Activated CD4-positive, alpha-beta T cell treated with anti-CD3 and anti-CD28 coated beads for 36 hours (primary cell): ENCODE measurements around the gene SUFU. TPM values are rescaled to one million over a fixed set of nuclear protein-coding genes. Genes with fewer than 3 reads are reported as not detected.

Experiments used
- ATAC-seq: fragments of 200-7000 bp; cut with Tn5 transposase; one replicate; pipeline ENCODE4 v1.10.0; 2021; ENCODE audit warnings: mild to moderate bottlenecking, moderate library complexity
- CTCF ChIA-PET: fragments of 350-600 bp; sonication (Branson Sonifier 250); formaldehyde crosslinking; loops from one replicate; lab custom pipeline; 2021; ENCODE audit warnings: antibody characterized with exemption; lab: Charles Lee
- POLR2A ChIA-PET: fragments of 350-600 bp; sonication (Branson Sonifier 250); formaldehyde crosslinking; loops from one replicate; lab custom pipeline; 2021; ENCODE audit warnings: antibody characterized with exemption, inconsistent platforms; lab: Charles Lee
- DNase-seq: peaks from one replicate; pipeline ENCODE4 v3.0.0-alpha.2; 2020
- H3K27ac Mint-ChIP-seq: one replicate; pipeline ENCODE4 v1.8.0; 2021; ENCODE audit warnings: mixed read lengths
- H3K27me3 Mint-ChIP-seq: one replicate; pipeline ENCODE4 v1.8.0; 2021; ENCODE audit warnings: mixed read lengths
- H3K36me3 Mint-ChIP-seq: one replicate; pipeline ENCODE4 v1.8.0; 2021; ENCODE audit warnings: low read depth, mixed read lengths
- H3K4me1 Mint-ChIP-seq: one replicate; pipeline ENCODE4 v1.8.0; 2021; ENCODE audit warnings: mixed read lengths
- H3K4me3 Mint-ChIP-seq: one replicate; pipeline ENCODE4 v1.8.0; 2021; ENCODE audit warnings: mild to moderate bottlenecking, moderate library complexity, mixed read lengths
- H3K9me3 Mint-ChIP-seq: one replicate; pipeline ENCODE4 v1.8.0; 2021; ENCODE audit warnings: low read depth, mixed read lengths
- intact Hi-C, 2 experiments: fragments of 100-400 bp; cut with DNase I in 1 of 2; cut with micrococcal nuclease in 1 of 2; formaldehyde crosslinking; loops; one replicate each; pipeline versions ENCODE4 v1.14.2 to v1.15.1; 2022 to 2024; cut with DNase I, micrococcal nuclease
- total RNA-seq, 2 experiments: library from RNA; stranded (reverse); gene quantifications; one replicate each; pipeline ENCODE4 v1.2.3, GENCODE V29; 2021

Gene SUFU
- total RNA-seq, 2 experiments from 2014 or later, result 8.4 to 9.5 TPM

GRCh38 chr10:102550636-102551210, 47.0 kb downstream of the SUFU start:
- no peak for ATAC-seq
- POLR2A ChIA-PET, result no interaction called here

GRCh38 chr10:102552533-102552932, 48.8 kb downstream of the SUFU start:
- ATAC-seq (no peak), DNase-seq (no peak)
- H3K4me1 Mint-ChIP-seq, result peaks cover 14% of the 10 kb centered on the region
- intact Hi-C loops, result no loop called here
- ChIA-PET POLR2A (no interaction called here), CTCF (interaction anchor here (0.9 kb wide), 1 partner anchor 35 kb away, joined by 3 read pairs; no protein-coding TSS in a partner anchor)
- no peaks in the 10 kb centered on the region for H3K27me3 Mint-ChIP-seq
- no peak overlapping the region for H3K27ac Mint-ChIP-seq
- H3K9me3 Mint-ChIP-seq, result no peaks in the 10 kb centered on the region
- no peak overlapping the region for H3K4me3 Mint-ChIP-seq
- peaks cover 9% of the 10 kb centered on the region for H3K36me3 Mint-ChIP-seq

More at GRCh38 chr10:102550636-102551210, 47.0 kb downstream of the SUFU start:
- intact Hi-C loops, result no loop called here
- peaks cover 9% of the 10 kb centered on the region for H3K36me3 Mint-ChIP-seq
- no peak overlapping the region for H3K4me3 Mint-ChIP-seq
- no peaks in the 10 kb centered on the region for H3K27me3 Mint-ChIP-seq
- DNase-seq, result no peak
- CTCF ChIA-PET, result interaction anchor here (0.7 kb wide), 1 partner anchor 692 kb away, joined by 3 read pairs; no protein-coding TSS in a partner anchor
- H3K4me1 Mint-ChIP-seq, result peaks cover 5% of the 10 kb centered on the region
- no peak overlapping the region for H3K27ac Mint-ChIP-seq
- no peaks in the 10 kb centered on the region for H3K9me3 Mint-ChIP-seq

DNA sequence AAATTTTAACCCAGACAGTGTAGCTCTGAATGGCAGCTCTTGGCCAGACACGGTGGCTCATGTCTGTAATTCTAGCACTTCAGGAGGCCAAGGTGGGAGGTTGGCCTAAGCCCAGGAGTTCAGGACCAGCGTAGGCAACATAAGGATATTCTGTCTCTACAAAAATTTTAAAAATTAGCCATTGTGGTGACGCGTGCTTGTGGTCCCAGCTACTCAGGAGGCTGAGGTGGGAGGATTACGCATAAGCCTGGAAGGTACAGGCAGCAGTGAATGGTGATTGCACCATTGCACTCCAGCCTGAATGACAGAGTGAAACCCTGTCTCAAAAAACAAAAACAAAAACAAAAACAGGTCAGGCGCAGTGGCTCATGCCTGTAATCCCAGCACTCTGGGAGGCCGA, 50.0 kb downstream of the SUFU start:
- peaks cover 9% of the 10 kb centered on the region for H3K36me3 Mint-ChIP-seq
- ATAC-seq (no peak), DNase-seq (no peak)
- intact Hi-C loops, result no loop called here
- H3K4me1 Mint-ChIP-seq, result peaks cover 14% of the 10 kb centered on the region
- H3K27me3 Mint-ChIP-seq, result no peaks in the 10 kb centered on the region
- POLR2A ChIA-PET, result interaction anchor here (0.7 kb wide), 1 partner anchor 10 kb away, joined by 3 read pairs; no protein-coding TSS in a partner anchor
- CTCF ChIA-PET, result interaction anchor here (0.8 kb wide), 1 partner anchor 10 kb away, joined by 3 read pairs; no protein-coding TSS in a partner anchor
- no peak overlapping the region for H3K4me3 Mint-ChIP-seq
- H3K9me3 Mint-ChIP-seq, result no peaks in the 10 kb centered on the region
- H3K27ac Mint-ChIP-seq, result no peak overlapping the region

DNA sequence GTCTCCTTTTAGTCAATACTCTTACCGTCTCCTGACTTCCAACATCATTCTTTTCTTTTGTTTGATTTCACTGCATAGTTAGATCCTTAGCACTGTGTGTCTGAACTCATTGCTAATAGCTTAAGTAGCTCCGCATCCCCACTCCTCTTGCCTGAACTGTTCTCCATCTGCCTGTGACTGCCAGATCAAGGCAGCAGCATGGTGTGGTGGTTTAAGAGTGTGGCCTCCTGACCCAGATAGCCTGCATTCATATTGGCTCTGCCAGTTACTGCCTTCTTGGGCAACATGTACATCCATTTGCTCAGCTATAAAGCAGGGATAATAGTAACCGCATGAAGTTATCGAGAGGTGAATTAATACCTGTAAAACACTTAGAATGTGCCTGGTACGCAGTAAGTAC, 50.8 kb downstream of the SUFU start:
- no peak for ATAC-seq
- DNase-seq, result no peak
- ChIA-PET POLR2A (interaction anchor here (0.7 kb wide), 1 partner anchor 10 kb away, joined by 3 read pairs; no protein-coding TSS in a partner anchor), CTCF (interaction anchor here (0.8 kb wide), 1 partner anchor 9 kb away, joined by 3 read pairs; no protein-coding TSS in a partner anchor)
- no peak overlapping the region for H3K4me3 Mint-ChIP-seq
- peaks cover 16% of the 10 kb centered on the region for H3K4me1 Mint-ChIP-seq
- no peak overlapping the region for H3K27ac Mint-ChIP-seq
- H3K36me3 Mint-ChIP-seq, result peaks cover 9% of the 10 kb centered on the region
- no peaks in the 10 kb centered on the region for H3K27me3 Mint-ChIP-seq
- no peaks in the 10 kb centered on the region for H3K9me3 Mint-ChIP-seq
- intact Hi-C loops, result no loop called here

DNA sequence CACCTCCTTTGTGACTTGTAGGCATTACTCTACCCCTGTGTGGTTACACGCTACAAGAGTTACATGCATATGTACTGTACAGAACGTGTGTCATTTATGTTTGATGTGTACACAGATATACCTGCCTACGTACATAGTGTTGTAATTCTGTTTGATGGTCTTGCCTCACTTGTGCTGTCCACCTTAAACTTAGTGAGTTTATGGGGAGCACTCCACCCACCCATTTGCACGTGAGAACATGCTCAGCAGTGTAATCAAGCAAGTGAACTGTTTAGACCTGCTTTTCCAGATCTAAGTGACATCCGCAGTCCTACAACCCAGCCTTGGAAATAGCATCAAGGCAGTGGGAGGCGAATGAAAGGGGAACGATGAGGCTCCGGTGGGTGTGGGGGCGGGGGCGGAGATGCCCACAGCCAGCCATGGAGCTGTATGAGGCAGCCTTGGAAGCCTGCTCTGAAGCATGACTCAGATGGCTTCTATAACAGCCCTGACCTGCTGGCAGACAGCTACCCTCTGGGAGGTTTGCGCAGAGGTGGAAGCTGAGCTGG, 52.1 kb downstream of the SUFU start:
- H3K27ac Mint-ChIP-seq, result no peak overlapping the region
- H3K4me1 Mint-ChIP-seq, result peaks cover 16% of the 10 kb centered on the region
- H3K9me3 Mint-ChIP-seq, result no peaks in the 10 kb centered on the region
- peaks cover 5% of the 10 kb centered on the region for H3K36me3 Mint-ChIP-seq
- H3K27me3 Mint-ChIP-seq, result no peaks in the 10 kb centered on the region
- intact Hi-C loops, result no loop called here
- ChIA-PET POLR2A (no interaction called here), CTCF (interaction anchor here (0.7 to 0.8 kb wide), 2 partner anchors 8 to 608 kb away, joined by 3 read pairs; no protein-coding TSS in a partner anchor)
- H3K4me3 Mint-ChIP-seq, result no peak overlapping the region
- ATAC-seq, result no peak
- no peak for DNase-seq

GRCh38 chr10:102557569-102557968, 53.8 kb downstream of the SUFU start:
- Mint-ChIP-seq H3K27me3 (no peaks in the 10 kb centered on the region), H3K9me3 (no peaks in the 10 kb centered on the region), H3K4me3 (no peak overlapping the region), H3K36me3 (no peaks in the 10 kb centered on the region), H3K27ac (no peak overlapping the region), H3K4me1 (peaks cover 16% of the 10 kb centered on the region)
- POLR2A ChIA-PET, result interaction anchor here (0.7 kb wide), 1 partner anchor 25 kb away, joined by 7 read pairs; no protein-coding TSS in a partner anchor
- intact Hi-C loops, result no loop called here
- ATAC-seq (peak; percentile 42), DNase-seq (no peak)
- CTCF ChIA-PET, result no interaction called here

- POLR2A ChIA-PET, result no interaction called here
- DNase-seq (no peak), ATAC-seq (no peak)
- no peaks in the 10 kb centered on the region for H3K27me3 Mint-ChIP-seq
- no peak overlapping the region for H3K27ac Mint-ChIP-seq
- intact Hi-C loops, result no loop called here
- H3K4me1 Mint-ChIP-seq, result peaks cover 19% of the 10 kb centered on the region
- no peaks in the 10 kb centered on the region for H3K9me3 Mint-ChIP-seq
- H3K36me3 Mint-ChIP-seq, result no peaks in the 10 kb centered on the region
- CTCF ChIA-PET, result no interaction called here
- H3K4me3 Mint-ChIP-seq, result no peak overlapping the region
Measured at GRCh38 chr10:102559764-102560163, 56.0 kb downstream of the SUFU start.

DNA sequence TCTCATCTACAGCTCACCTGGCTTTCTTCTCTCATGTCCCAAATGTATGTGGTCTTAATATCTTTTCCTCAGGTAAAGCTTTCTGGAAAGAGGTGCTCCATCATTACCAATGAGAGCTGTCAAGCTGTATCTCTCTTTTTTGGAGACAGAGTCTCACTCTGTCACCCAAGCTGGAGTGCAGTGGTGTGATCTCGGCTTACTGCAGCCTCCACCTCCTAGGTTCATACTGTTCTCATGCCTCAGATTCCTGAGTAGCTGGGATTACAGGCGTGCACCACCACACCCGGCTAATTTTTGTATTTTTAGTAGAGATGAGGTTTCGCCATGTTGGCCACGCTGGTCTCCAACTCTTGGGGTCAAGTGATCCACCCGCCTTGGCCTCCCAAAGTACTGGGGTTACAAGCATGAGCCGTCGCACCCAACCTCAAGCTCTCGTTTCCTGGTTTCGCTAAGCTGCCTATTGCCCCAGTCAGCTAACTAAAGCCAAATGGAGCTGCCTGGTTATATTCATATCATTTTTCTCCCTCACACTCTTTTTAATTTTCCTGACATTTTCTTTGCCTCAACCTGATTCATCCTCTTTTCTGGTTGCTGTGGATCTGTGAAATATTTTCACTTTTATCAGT, 60.5 kb downstream of the SUFU start:
- ATAC-seq (no peak), DNase-seq (no peak)
- H3K9me3 Mint-ChIP-seq, result no peaks in the 10 kb centered on the region
- no peaks in the 10 kb centered on the region for H3K36me3 Mint-ChIP-seq
- H3K4me1 Mint-ChIP-seq, result peaks cover 5% of the 10 kb centered on the region
- H3K27me3 Mint-ChIP-seq, result no peaks in the 10 kb centered on the region
- ChIA-PET POLR2A (no interaction called here), CTCF (interaction anchor here (0.5 to 1.3 kb wide), 5 partner anchors 9 to 179 kb away, joined by 3 read pairs; no protein-coding TSS in a partner anchor)
- no peak overlapping the region for H3K27ac Mint-ChIP-seq
- intact Hi-C loops, result no loop called here
- no peak overlapping the region for H3K4me3 Mint-ChIP-seq

- H3K27ac Mint-ChIP-seq, result no peak overlapping the region
- no peaks in the 10 kb centered on the region for H3K36me3 Mint-ChIP-seq
- ATAC-seq, result no peak
Measured at GRCh38 chr10:102565793-102566192, 62.0 kb downstream of the SUFU start.

GRCh38 chr10:102578782-102579181, 75.0 kb downstream of the SUFU start:
- Mint-ChIP-seq H3K4me3 (no peak overlapping the region), H3K36me3 (no peaks in the 10 kb centered on the region), H3K27ac (no peak overlapping the region), H3K9me3 (no peaks in the 10 kb centered on the region), H3K27me3 (no peaks in the 10 kb centered on the region), H3K4me1 (peaks cover 11% of the 10 kb centered on the region)
- intact Hi-C loops, result no loop called here
- POLR2A ChIA-PET, result interaction anchor here (0.6 to 1.0 kb wide), 2 partner anchors 35 to 93 kb away, joined by 3 read pairs; no protein-coding TSS in a partner anchor
- CTCF ChIA-PET, result interaction anchor here (0.6 to 2.3 kb wide), 6 partner anchors 18 to 339 kb away, joined by 3 to 16 read pairs (median 4); partner anchors contain the start of genes ACTR1A, C10orf95 and SUFU
- no peak for ATAC-seq
- no peak for DNase-seq

More at GRCh38 chr10:102565793-102566192, 62.0 kb downstream of the SUFU start:
- CTCF ChIA-PET, result interaction anchor here (0.6 kb wide), 1 partner anchor 393 kb away, joined by 3 read pairs; no protein-coding TSS in a partner anchor
- peaks cover 2% of the 10 kb centered on the region for H3K4me1 Mint-ChIP-seq
- H3K27me3 Mint-ChIP-seq, result no peaks in the 10 kb centered on the region
- no peak for DNase-seq
- POLR2A ChIA-PET, result interaction anchor here (0.7 kb wide), 1 partner anchor 245 kb away, joined by 4 read pairs; no protein-coding TSS in a partner anchor
- H3K9me3 Mint-ChIP-seq, result no peaks in the 10 kb centered on the region
- H3K4me3 Mint-ChIP-seq, result no peak overlapping the region
- intact Hi-C loops, result no loop called here

GRCh38 chr10:102579328-102579727, 75.6 kb downstream of the SUFU start:
- ATAC-seq (no peak), DNase-seq (no peak)
- Mint-ChIP-seq H3K4me1 (peaks cover 12% of the 10 kb centered on the region), H3K9me3 (no peaks in the 10 kb centered on the region), H3K4me3 (no peak overlapping the region), H3K36me3 (no peaks in the 10 kb centered on the region), H3K27ac (no peak overlapping the region), H3K27me3 (no peaks in the 10 kb centered on the region)
- CTCF ChIA-PET, result interaction anchor here (0.6 to 2.3 kb wide), 7 partner anchors 8 to 349 kb away, joined by 3 to 16 read pairs (median 4); partner anchors contain the start of genes ACTR1A and SUFU
- intact Hi-C loops, result no loop called here
- POLR2A ChIA-PET, result no interaction called here
